Loucy (cell line): ENCODE data around the gene ZNF302.

Source experiments
- EZH2phosphoT487 ChIP-seq: fragments of 200-600 bp; IDR thresholded peaks from 2 replicates; pipeline ENCODE4 v1.6.1; 2018; ENCODE audit warnings: antibody characterized with exemption, mild to moderate bottlenecking, moderate library complexity, borderline replicate concordance
- TF ChIP-seq, protein P1 (sequence below): fragments of 200-600 bp; sonication (generic); conservative IDR thresholded peaks from 2 replicates; pipeline ENCODE4 v1.5.1; 2014; ENCODE audit warnings: mild to moderate bottlenecking, antibody characterized with exemption, low read length

DNA sequence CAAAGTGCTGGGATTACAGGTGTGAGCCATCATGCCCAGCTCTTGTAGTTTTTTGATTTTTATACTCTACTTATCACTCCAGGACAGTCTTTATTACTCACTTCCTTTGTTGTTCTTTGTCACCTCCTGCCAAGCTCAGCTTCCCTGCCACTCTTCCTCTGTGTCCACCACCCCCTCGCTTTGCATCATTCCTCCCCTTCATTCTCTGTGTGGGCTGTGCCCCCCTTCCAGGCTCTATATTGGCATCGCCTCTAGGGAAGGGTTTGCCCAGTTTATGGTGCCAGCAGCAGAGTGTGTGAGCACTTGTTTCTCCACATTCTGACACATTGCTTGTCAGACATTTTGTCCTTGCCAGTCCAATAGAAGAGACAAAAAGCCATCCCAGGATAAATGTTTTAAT is 15.1 kb downstream of the ZNF302 start:
- TF ChIP-seq, protein P1, sequence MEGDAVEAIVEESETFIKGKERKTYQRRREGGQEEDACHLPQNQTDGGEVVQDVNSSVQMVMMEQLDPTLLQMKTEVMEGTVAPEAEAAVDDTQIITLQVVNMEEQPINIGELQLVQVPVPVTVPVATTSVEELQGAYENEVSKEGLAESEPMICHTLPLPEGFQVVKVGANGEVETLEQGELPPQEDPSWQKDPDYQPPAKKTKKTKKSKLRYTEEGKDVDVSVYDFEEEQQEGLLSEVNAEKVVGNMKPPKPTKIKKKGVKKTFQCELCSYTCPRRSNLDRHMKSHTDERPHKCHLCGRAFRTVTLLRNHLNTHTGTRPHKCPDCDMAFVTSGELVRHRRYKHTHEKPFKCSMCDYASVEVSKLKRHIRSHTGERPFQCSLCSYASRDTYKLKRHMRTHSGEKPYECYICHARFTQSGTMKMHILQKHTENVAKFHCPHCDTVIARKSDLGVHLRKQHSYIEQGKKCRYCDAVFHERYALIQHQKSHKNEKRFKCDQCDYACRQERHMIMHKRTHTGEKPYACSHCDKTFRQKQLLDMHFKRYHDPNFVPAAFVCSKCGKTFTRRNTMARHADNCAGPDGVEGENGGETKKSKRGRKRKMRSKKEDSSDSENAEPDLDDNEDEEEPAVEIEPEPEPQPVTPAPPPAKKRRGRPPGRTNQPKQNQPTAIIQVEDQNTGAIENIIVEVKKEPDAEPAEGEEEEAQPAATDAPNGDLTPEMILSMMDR = no peak
- TF ChIP-seq EZH2phosphoT487 = no peak
